ENCODE measurements around the gene CREG2.

The CREG2 gene

DNA sequence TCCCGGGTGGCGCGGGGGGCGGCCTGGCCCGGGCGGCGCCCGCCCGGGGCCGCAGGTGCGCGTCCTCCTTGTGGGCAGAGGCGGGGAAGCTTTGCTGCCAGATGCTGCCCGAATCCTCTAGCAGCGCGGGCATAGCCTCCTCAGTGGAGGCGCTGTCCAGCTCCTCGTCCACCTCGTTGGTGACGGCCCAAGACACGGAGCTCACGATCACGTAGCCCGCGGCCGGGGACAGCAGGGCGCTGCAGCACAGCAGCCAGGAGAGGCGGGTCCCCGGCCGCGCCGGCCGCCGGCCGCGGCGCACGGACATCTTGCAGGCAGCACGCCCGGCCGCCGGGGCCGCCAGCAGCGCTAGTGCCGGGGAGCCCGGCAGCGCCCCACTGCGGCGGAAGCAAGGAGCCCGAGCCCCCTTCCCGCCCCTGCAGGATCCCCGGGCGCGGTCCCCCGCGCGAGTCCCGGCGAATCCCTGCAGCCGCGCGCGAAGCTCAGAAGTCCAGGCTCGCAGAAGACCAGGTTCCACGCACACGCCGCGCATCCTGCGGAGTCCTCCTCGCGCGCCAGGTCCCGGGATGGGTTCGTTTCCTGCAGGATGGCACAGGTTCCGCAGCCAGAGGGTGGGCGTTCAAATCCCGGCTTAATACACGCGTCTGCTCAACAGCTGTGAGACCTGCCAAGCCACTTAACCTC is at the start of gene CREG2:
TSS of gene CREG2 (minus strand) at position 353 of the 684 bp plus-strand sequence. CDS start at position 307, 46 bp downstream.
- TF ChIP-seq, protein P1, sequence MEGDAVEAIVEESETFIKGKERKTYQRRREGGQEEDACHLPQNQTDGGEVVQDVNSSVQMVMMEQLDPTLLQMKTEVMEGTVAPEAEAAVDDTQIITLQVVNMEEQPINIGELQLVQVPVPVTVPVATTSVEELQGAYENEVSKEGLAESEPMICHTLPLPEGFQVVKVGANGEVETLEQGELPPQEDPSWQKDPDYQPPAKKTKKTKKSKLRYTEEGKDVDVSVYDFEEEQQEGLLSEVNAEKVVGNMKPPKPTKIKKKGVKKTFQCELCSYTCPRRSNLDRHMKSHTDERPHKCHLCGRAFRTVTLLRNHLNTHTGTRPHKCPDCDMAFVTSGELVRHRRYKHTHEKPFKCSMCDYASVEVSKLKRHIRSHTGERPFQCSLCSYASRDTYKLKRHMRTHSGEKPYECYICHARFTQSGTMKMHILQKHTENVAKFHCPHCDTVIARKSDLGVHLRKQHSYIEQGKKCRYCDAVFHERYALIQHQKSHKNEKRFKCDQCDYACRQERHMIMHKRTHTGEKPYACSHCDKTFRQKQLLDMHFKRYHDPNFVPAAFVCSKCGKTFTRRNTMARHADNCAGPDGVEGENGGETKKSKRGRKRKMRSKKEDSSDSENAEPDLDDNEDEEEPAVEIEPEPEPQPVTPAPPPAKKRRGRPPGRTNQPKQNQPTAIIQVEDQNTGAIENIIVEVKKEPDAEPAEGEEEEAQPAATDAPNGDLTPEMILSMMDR (IDR thresholded peaks at IDR 0.05; ENCODE audit: extremely low read depth, missing control alignments), result peak; percentile 16
- peak; percentile 61 for DNase-seq (ENCODE audit: low spot score)

DNA sequence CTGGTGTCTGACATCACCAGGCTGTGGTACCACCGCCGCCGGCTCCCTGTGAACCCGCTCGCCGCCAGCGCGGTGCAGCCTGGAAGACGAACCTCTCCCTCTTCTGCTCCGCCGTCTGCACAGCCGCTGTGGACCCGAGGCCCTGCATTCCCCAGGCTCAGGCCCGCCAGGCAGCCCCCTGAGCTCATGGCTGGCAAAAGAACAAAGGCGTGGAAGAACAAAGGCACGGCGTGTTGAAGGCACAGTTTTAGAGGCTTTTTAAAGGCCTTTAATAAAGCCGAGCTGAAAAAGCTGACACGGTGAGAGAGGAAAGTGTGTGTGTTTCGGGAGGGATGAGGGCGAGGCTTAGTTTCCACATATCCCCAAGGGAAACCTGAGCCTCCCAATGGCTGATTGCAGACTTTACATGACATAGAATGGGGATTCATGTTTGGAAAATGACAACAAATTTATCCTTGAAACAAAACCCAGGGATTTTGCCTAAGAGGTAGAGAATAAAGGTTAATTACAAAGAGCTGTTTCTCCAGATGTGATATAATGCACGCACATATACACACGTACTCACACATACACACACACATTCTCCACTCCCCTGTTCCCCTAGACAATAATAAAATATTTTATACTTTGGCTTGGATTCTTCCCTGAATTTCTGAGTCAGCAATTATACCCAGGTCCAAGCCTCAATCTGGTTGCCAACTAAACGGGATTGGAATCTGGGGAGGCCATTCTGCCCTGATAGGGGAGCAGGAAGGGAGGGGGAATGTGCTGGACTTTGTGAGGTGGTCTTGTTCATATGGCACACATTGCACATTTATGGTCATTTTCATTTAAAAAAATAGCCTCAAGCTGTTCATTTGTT is 47.9 kb upstream of the CREG2 start:
- no peak for DNase-seq (ENCODE audit: low spot score)
- TF ChIP-seq, protein P1 (IDR thresholded peaks at IDR 0.05; ENCODE audit: extremely low read depth, missing control alignments), result no peak

GRCh38 chr2:101433465-101433864 is 46.2 kb upstream of the CREG2 start:
- TF ChIP-seq, protein P1 (IDR thresholded peaks at IDR 0.05; ENCODE audit: extremely low read depth, missing control alignments), result no peak
- no peak for DNase-seq (ENCODE audit: low spot score)

DNA sequence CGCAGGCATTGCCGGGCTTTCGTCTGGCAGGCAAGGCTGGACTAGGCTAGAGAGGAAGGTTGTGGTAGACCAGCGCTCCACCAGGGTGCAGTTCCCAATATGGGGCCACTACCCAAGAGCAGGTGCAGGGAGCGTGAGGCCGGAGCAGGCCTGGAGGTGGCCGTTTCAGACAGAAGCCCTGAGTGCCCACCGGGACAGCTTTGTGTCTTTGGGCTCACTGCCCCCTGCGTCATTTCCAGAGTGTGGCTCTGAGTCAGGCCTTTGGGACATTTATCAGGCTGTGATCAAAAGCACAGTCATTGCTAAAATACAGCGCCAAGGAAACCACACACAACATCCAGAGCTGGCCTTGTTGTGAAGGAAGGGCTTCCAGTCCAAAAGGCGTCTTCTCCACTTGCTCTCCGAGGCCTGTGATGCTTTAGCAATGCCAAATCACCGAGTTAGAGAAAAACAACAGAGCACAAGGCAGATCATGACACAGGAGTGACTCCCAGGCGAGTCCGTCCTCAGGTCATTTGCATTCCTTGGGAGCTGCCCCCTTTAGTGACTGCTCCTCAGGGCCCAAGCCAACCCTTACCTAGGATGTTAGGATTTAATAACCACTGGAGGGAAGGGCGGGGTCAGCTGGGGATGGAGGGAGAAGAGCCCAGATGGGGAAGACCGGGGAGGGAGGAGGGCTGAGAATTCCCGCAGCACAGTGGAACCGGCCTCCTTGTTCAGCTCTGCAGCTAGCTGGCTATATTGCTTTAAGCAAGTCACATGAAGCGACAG is 45.3 kb upstream of the CREG2 start:
- TF ChIP-seq, protein P1 (IDR thresholded peaks at IDR 0.05; ENCODE audit: extremely low read depth, missing control alignments), result no peak

GRCh38 chr2:101431486-101431885 is 44.2 kb upstream of the CREG2 start:
- DNase-seq (ENCODE audit: low spot score), result no peak
- TF ChIP-seq, protein P1 (IDR thresholded peaks at IDR 0.05; ENCODE audit: extremely low read depth, missing control alignments), result no peak

More for the DNA sequence above, 45.3 kb upstream of the CREG2 start:
- DNase-seq (ENCODE audit: low spot score), result no peak

DNA sequence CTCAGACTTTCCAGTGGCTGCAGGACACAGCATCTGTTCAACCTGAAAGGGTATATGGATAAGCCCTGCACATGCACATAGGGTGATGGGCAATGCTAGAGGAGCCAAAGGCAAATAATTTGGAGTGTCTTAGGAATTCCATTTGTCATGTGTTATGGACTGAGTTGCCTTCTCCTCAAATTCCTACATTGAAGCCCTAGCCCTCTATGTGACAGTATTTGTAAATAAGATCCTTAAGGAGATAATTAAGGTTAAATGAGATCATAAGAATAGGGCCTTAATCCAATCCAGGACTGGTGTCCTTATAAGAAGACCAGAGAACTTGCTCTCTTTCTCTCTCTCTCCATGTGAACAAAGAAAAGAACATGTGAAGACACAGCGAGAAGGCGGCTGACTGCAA is 42.9 kb upstream of the CREG2 start:
- TF ChIP-seq, protein P1 (IDR thresholded peaks at IDR 0.05; ENCODE audit: extremely low read depth, missing control alignments), result no peak
- no peak for DNase-seq (ENCODE audit: low spot score)
